T47D (cell line): Measurements from ENCODE around the gene CHCT1.
A peak's percentile ranks its signal among the peaks of the same experiment; 100 is the strongest.
"Not testable (repeated sequence)": the region's sequence is repeated elsewhere in the genome, so short reads cannot be mapped to it uniquely, and the experiment has no call there.

Source experiments
- DNase-seq, 2 experiments: peaks; one replicate each; pipeline versions ENCODE4 v3.0.0 to v3.0.0-alpha.2; 2011 to 2012; ENCODE audit warnings: low read depth in 1 of 2, low spot score in 1 of 2
- JUND ChIP-seq: IDR thresholded peaks from 2 replicates; pipeline ENCODE4 v1.6.1; 2012; ENCODE audit warnings: low read depth
- in situ Hi-C: cut with HindIII; loops from 2 replicates; pipeline ENCODE4 v1.10.0; 2016; ENCODE audit warnings: low sequenced_read_pairs, low pct_unique_long_range_greater_than_20kb

Gene CHCT1

DNA sequence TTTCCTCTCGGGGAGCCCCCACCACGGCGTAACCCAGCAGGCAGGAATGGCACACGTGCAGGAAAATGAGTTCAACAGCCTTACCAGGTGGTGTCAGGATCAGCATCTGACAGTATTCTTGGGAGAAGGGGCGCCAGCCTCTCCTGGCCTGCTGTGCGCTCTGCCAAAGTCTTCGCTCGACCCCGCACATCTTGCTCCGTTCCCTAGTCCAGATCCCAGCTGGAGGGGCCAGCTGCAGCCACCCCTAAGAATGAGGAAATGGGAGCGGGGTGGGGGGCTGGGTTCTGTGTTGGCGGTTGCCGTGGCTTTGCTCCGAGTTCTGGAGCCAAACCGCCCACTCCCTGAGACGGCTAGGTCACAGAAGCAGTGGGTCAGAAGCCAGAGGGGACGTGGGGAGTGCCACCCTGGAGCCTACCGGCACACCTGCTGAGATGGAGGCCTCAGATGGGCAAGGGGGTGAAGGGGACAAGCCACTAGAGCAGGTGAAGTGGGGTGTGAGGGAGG is at the start of gene CHCT1:
Gene CHCT1 (plus strand): TSS at position 328 of the 504 bp plus-strand sequence. CDS start 104 bp downstream, at position 432.
- no peak for DNase-seq
- in situ Hi-C loops = no loop called here
- TF ChIP-seq JUND = no peak

DNA sequence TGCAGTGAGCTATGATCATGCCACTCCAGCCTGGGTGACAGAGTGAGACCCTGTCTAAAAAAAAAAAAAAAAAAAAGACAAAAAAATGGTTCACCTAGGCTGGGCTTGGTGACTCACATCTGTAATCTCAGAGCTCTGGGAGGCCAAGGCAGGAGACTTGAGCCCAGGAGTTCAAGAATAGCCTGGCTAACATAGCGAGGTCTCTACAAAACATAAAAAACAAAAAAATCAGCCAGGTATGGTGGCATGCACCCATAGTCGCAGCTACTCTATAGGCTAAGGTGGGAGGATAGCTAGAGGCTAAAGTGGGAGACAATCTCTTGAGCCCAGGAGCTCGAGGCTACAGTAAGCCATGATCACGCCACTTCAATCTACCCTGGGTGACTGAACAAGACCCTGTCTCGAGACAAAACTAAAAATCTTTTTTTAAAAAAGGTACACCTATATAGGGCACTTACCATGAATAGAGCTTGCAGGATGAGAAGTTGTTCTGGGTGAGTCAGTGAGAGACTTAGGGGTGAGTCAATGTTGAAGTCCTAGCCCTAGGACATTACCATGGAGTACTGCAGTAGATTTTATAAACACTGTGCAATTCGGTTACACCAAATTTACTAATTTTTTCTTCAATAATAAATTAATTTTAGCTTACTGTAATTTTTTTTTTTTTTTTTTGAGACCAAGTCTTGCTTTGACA is 49.4 kb upstream of the CHCT1 start:
- in situ Hi-C loops = no loop called here
- TF ChIP-seq JUND = no peak
- DNase-seq = no peak

DNA sequence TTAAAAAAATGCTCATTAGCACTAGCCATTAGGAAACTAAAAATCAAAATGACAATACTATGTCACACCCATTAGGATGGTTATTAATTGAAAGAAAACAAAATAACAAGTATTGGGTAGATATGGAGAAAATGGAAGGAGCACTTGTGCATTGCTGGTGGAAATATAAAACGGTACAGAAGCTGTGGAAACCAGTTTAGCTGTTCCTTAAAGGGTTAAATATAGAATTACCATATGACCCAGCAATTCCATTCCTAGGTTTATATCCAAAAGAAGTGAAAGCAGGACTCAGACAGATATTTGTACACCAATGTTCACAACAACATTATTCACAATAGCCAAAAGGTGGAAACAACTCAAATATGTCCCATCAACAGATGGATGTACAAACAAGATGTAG is 44.1 kb upstream of the CHCT1 start:
- in situ Hi-C loops, DNase-seq: not testable (repeated sequence)

GRCh38 chr17:60379461-60379860 is 42.8 kb upstream of the CHCT1 start:
- in situ Hi-C loops, DNase-seq: not testable (repeated sequence)

- no peak for DNase-seq
- in situ Hi-C loops = no loop called here
- TF ChIP-seq JUND = no peak
Observed at GRCh38 chr17:60381958-60382357, 40.3 kb upstream of the CHCT1 start.

DNA sequence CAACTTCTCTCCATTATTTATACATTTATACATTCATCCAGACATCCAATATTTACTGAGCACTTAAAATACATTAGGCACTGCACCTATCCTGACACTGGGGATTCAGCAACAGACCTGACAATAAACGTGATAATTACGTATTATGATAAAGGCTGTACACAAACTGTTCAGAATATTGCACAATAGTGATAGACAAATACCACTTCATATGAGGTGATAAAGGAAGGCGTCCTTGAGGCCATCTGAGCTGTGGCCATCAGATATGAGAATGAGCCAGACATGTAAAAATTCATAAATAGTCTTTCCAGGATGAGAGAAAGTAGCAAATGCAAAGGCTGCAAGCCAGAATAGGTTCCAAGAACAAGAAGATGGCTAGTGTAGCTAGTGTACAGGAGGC is 38.9 kb upstream of the CHCT1 start:
- no peak for TF ChIP-seq JUND
- no peak for DNase-seq
- in situ Hi-C loops = no loop called here

DNA sequence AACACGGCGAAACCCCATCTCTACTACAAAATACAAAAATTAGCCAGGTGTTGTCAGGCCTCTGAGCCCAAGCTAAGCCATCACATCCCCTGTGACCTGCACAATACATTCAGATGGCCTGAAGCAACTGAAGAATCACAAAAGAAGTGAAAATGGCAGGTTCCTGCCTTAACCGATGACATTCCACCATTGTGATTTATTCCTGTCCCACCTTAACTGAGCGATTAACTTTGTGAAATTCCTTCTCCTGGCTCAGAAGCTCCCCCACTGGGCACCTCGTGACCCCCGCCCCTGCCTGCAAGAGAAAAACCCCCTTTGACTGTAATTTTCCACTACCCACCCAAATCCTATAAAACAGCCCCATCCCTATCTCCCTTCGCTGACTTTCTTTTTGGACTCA is 37.4 kb upstream of the CHCT1 start:
- in situ Hi-C loops, DNase-seq: not testable (repeated sequence)

DNA sequence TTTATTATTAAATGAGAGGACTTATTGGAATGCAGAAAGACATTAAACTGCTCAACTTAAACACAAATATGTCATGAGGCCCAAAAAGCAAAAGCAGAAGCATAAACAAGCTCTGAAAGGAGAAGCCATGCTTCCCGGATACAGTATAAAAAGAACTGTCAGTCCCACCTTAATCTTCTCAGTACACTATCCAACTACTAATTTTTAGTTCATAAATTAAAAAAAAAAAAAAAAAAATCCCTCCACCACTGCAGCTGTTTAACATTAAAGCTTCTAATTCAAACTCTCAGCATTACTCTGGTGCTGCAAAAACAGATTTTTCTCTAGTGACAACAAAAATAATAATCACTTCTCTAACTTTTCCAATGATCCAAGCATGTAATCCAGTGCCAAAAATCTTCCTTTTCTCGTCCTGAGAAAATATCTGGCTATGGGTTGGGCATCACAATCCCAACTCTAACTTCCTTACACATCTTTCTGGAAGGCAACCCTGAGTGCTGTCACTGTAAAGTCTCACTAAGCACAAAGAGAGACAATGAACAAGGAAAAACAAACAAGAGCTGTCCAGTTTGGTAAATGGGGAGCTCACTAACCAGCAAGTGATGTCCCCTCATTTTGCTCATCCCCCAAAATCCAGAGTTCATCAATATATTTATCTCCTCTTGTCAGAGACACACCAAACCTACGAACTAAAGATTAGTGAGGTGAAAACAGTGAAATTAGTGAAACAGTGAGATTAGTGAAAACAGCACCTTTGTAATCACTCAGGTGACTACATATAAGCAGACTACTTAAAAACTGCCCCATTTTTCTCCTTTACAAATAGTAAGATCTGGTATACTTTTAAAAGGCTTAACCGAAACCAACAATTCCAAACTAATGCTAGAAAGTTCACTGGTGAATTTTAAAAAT is 35.9 kb upstream of the CHCT1 start:
- no peak for DNase-seq
- in situ Hi-C loops = no loop called here
- no peak for TF ChIP-seq JUND

DNA sequence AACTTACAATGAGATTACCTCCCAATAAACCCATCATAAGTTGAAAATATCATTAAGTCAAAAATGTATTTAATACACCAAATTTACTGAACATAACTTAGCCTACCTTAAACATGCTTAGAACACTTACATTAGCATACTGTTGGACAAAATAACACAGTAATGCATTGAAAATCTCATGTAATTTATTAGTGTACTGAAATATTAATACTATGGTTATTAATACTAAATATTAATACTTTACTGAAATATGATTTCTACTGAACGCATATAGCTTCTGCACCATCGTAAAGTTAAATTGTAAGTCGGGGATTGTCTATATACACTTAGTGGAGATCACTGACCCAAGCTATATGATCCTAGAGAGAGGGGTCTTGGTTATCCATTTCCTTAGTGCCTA is 34.6 kb upstream of the CHCT1 start:
- in situ Hi-C loops = no loop called here

GRCh38 chr17:60388742-60389141 is 33.5 kb upstream of the CHCT1 start:
- DNase-seq = no peak
- in situ Hi-C loops = no loop called here
- TF ChIP-seq JUND = no peak

More for the DNA sequence above, 34.6 kb upstream of the CHCT1 start:
- DNase-seq = no peak
- no peak for TF ChIP-seq JUND

DNA sequence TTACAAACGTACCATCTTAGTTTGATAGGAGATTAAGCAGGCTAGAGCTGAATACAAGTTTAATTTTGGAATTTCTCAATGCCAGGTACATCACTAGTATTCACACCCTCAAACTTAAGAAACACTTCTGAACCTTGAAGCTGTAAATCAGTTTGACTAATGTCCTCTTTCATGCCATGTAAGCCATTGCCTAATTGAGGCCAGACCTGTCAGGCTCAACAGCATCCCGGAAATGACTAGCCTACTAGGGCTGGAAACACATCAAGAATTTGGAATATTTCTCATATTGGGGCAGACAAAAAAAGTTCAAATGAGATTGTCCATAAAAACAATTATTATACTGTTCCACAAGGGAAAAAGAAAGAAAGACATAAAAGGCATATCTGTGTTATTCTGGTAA is 32.1 kb upstream of the CHCT1 start:
- TF ChIP-seq JUND = no peak
- in situ Hi-C loops = no loop called here
- DNase-seq = peak in 1 of 2 experiments; percentile 18

DNA sequence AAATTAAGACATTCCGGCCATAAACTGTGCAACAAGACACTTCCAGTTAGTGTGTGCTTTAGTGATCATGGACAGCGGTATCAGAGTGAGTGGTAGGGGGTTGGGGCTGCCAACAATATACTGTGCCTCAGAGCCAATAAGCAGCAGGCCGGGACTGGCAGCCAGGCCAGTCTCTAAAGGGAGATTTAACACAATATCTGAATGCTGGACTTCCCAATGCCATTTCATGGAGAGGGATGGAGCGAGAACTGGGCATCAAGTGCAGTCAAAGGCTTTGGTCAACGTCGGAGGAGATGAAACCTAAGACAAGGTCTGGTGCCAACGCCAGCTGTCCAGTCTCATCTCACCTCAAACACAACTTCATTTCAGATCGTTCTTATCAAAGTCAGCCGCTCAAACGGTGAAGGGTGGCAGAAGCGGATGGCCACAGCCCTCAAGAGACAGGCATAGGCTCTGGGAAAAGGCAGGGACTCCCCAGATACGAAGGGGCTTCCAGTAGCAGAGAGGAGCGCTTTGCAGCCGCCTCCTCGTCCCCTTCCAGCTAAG is 31.3 kb upstream of the CHCT1 start:
- DNase-seq = peak in 1 of 2 experiments; percentile 25
- TF ChIP-seq JUND = no peak
- in situ Hi-C loops = no loop called here

- in situ Hi-C loops = no loop called here
- DNase-seq = no peak
- no peak for TF ChIP-seq JUND
Observed at GRCh38 chr17:60391471-60392041, 30.7 kb upstream of the CHCT1 start.
